ENCODE data around the gene TGFB2.

TGFB2 gene

DNA sequence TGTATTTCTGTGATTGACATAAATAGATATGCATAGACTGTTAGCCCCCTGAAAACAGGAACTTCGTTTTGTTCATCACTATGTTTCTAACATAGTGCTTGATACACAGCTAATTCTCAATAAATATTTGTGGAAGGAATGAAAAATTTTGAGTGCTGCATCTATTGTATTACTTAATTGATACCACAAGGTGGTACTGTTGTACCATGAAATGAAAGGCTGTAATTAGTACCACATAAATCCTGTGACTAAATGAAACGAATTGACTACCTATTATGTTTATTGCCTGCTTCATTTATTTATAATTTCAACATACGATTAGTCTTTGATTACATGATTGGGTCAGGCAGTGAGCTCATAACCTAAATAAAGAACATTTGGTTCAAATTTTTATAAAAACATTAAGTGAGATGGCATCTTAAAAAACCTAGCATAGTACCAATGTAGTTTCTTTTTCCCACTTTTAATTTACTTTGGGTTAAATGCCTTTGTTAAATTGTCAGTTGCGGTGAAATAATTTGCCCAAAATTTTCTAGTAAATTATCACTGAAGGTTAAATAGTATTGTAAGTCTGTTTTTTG, 15.0 kb upstream of the TGFB2 start:
- in situ Hi-C loops (cut with MboI; ENCODE audit: low sequenced_read_pairs): no loop called here

DNA sequence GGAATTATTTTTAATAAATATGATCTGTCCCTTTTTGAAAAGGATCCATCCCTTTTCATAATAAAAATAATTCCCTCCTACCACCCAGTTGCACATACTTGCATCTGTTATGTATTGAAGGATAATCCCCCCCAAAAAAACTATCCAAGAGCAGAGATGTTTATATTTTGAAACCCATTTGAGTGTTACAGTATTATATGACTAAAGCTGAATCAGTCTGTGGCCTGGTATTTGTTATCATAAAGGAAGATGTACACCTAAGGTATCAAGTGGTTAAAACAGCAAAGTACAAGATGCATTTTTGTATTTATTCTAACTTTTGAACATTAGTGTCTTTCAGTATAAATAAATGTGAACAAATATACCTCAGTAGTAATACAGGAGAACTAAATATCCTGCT, 12.7 kb upstream of the TGFB2 start:
- in situ Hi-C loops (cut with MboI; ENCODE audit: low sequenced_read_pairs): no loop called here

- in situ Hi-C loops (cut with MboI; ENCODE audit: low sequenced_read_pairs): no loop called here
Measured at GRCh38 chr1:218336328-218336727, 8.8 kb upstream of the TGFB2 start.

- in situ Hi-C loops (cut with MboI; ENCODE audit: low sequenced_read_pairs): no loop called here
Measured at GRCh38 chr1:218339267-218339831, 5.8 kb upstream of the TGFB2 start.

DNA sequence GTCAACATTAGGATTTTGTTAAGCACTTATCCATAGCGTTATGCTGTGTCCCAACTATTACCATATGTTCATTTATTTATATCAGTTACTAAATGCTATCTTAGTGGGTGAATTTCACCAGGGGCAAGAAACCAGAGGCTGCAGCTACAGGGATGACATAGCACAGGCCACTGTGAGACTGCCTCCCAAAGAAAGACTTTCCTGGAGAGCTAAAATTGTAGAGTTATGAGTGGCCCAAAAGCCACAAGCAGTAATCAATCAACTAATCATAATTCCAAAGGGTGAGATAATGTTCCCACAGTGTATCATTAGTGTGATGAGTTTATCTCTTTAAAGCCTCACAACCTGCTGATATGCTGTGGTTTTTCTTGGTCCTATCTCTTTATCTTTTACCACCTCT, 3.8 kb upstream of the TGFB2 start:
- in situ Hi-C loops (cut with MboI; ENCODE audit: low sequenced_read_pairs): no loop called here

- in situ Hi-C loops (cut with MboI; ENCODE audit: low sequenced_read_pairs): no loop called here
Measured at GRCh38 chr1:218342091-218342490, 3.0 kb upstream of the TGFB2 start.

DNA sequence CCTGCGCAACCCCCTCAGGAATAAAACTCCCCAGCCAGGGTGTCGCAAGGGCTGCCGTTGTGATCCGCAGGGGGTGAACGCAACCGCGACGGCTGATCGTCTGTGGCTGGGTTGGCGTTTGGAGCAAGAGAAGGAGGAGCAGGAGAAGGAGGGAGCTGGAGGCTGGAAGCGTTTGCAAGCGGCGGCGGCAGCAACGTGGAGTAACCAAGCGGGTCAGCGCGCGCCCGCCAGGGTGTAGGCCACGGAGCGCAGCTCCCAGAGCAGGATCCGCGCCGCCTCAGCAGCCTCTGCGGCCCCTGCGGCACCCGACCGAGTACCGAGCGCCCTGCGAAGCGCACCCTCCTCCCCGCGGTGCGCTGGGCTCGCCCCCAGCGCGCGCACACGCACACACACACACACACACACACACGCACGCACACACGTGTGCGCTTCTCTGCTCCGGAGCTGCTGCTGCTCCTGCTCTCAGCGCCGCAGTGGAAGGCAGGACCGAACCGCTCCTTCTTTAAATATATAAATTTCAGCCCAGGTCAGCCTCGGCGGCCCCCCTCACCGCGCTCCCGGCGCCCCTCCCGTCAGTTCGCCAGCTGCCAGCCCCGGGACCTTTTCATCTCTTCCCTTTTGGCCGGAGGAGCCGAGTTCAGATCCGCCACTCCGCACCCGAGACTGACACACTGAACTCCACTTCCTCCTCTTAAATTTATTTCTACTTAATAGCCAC, 696 bp downstream of the TGFB2 start:
- in situ Hi-C loops (cut with MboI; ENCODE audit: low sequenced_read_pairs): no loop called here

DNA sequence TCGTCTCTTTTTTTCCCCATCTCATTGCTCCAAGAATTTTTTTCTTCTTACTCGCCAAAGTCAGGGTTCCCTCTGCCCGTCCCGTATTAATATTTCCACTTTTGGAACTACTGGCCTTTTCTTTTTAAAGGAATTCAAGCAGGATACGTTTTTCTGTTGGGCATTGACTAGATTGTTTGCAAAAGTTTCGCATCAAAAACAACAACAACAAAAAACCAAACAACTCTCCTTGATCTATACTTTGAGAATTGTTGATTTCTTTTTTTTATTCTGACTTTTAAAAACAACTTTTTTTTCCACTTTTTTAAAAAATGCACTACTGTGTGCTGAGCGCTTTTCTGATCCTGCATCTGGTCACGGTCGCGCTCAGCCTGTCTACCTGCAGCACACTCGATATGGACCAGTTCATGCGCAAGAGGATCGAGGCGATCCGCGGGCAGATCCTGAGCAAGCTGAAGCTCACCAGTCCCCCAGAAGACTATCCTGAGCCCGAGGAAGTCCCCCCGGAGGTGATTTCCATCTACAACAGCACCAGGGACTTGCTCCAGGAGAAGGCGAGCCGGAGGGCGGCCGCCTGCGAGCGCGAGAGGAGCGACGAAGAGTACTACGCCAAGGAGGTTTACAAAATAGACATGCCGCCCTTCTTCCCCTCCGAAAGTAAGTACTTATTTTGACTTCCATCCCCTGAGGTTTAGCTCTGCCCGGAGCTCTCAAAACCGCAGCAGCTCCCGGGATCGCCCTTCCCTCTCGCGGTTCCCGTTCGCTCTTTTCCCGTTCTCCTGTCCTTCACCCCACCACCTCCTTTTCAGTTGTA, 1.5 kb downstream of the TGFB2 start:
- in situ Hi-C loops (cut with MboI; ENCODE audit: low sequenced_read_pairs): no loop called here

GRCh38 chr1:218347336-218347722, 2.2 kb downstream of the TGFB2 start:
- in situ Hi-C loops (cut with MboI; ENCODE audit: low sequenced_read_pairs): no loop called here

DNA sequence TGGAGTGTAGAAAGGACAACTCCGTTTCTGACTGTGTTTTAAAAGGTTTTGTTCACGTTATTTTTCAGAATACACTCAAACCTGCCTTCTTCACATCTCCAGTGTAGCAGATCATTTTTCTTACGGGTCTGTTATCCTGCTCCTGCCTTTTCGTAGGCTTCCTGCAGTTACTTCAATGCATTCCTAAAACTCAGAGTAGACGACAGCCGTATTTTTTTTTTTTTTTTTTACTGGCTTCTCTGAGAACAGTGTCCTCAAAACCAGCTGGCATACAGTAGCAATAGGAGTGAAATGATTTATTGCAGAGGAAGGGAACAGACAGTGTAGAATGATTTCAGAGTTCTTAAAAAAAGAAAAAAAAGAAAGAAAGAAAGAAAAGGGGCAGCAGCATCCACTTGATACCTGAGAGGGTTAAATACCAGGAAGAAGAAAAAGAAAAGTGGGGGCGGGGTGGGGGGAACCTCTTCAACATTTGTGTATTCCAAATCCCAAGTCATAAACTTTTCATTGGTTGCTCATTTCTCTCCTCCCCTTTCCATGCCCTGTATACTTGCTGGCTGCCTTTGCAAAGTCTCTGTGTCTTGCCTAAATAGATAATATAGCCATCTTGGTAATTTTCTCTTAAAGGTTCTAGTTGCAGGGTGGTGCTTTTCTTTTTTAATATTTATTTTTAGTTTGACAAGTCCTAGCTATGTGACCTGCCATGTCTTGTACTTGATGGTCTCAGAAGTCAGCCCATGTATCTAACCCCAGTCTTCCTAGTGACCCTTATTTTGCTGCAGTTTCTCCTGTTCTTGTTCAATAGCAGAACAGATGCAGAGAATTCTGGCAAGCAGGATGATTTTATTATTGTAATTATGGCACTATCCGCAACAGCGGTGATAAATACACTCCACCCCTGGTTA, 2.8 kb downstream of the TGFB2 start:
- in situ Hi-C loops (cut with MboI; ENCODE audit: low sequenced_read_pairs): no loop called here

DNA sequence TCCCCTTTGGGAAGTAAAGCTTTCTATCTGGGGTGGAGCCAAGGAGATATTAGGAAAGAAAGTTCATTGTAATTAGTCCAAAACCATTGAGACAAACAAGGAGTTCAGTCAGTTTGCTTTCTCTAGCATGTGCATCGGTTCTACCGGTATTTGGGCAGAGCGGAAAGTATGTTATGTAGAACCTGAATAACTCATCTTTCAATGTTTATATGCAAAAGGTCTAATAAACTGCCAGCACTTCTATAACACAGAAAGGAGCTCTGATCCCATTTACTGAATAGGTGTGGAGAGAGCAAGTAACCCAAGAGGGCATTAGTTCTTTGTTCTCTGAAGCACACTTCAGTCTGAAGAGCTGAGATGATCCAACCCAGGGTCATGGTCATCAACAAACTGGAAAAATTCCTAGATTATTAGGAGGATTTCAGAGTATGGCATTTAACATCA, 3.5 kb downstream of the TGFB2 start:
- in situ Hi-C loops (cut with MboI; ENCODE audit: low sequenced_read_pairs): no loop called here

DNA sequence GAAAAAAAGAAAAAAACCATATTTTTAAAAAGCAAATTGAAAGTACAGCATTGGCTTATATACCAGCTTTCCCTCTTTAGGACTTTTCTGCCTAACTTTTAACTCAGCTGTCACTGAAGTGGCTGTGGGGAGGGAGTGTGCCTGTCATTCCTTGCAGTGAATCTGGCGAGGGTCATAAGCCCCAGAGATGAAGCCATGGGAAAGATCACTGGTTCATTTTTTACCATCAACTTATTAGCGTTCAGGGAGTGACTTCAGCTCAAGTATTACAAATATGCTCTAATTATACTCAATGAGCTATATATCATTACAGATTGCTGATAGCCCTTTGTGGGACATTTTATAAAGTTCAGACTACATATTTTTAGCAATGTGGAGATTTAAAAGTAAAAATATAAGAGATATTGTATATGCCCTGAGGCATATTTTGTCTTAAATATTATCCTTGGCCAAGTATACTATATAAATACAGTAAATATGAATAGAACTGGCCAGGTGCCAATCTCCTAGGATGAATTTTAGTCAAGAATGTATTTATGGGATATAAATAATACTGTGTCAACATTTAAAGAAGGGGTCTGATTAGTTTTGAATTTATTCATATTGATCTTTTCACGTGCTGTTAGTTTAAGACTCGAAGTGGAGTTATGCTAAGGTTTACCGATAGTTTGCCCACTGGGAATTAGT, 4.4 kb downstream of the TGFB2 start:
- in situ Hi-C loops (cut with MboI; ENCODE audit: low sequenced_read_pairs): no loop called here

GRCh38 chr1:218350035-218350525, 4.9 kb downstream of the TGFB2 start:
- in situ Hi-C loops (cut with MboI; ENCODE audit: low sequenced_read_pairs): no loop called here

DNA sequence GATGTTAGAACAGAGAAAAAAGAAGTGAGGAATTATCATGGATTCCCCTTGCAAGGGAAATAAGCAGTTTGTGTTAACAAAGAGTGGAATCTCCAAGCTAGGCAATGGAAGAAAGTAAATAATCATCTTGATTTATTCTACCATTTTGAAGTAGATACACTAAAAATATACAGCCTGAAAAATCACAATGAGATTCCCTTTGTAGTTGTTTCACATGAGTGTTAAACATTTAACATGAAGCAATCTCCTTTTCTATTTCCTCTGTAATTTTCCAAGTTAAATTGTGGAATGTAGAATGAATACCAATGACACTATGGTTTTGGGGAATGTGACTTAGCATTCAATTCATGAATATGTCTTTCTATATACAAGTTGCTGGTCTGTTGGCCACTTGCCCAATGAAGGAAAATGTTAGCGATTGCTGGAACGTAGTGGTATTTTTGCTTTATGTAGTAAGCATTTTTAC, 5.7 kb downstream of the TGFB2 start:
- in situ Hi-C loops (cut with MboI; ENCODE audit: low sequenced_read_pairs): no loop called here

DNA sequence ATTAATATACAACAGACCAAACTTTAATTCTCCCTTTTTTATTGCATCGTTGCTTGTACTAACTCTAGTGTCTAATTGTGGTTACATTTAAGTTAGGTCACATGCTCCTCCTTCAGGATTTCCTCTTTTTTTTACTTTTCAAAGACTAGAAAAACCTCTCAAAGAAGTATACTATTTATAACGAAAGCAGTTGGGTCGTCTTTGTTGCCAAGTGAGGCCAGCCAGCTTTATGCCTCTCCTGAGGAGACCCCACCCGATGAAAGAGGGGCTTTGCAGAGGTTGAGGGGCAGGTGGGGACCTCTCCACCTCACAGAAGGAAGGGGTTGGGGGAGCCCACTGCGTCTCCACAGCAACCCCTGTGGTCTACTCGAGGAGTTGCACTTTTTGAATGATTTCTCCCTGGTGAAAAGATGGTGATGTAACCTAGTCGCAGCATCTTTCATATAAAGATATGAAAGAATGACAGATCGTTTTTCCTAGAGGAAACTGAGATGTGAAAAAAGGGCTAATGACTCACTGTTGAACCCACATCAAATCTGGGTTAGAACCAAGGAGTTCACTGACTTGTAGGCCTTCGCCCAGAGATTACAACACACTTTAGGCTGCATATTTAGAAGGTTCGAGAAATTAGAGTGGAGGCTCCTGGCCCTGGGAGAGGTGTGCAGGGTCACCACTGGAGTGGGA, 6.4 kb downstream of the TGFB2 start:
- in situ Hi-C loops (cut with MboI; ENCODE audit: low sequenced_read_pairs): no loop called here

DNA sequence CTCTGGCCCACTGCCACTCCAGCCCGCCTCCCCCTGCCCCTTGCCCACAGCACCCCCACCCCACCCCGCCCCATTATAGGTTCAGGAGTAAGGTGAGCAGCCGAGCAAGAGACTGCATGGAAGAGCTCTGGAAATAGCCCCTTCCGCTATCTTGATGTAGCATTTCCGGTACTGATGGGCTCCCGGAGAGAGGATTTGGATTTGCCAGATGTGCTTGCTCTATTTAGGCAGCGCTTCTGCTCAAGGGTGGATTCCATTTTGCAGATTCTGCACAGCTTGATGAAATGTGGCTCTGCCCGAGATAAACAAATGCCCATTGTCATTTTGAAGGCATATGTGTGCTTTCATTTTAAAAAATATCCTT, 6.9 kb downstream of the TGFB2 start:
- in situ Hi-C loops (cut with MboI; ENCODE audit: low sequenced_read_pairs): no loop called here

DNA sequence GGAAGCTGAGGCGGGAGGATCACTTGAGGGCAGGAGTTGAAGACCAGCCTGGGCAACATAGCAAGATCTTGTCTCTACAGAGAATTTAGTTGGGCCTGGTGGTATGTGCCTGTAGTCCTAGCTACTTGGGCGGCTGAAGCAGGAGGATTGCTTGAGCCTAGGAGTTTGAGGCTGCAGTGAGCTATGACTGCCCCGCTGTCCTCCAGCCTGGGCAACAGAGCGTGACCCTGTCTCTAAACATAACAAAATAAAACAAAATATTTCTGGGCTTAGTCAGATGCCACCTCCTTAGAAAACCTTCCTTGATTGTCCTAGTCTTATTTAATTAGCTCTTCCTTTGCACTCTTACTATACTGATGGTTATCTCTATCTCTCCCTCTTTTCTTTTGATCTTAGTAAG, 8.5 kb downstream of the TGFB2 start:
- in situ Hi-C loops (cut with MboI; ENCODE audit: low sequenced_read_pairs): no loop called here

DNA sequence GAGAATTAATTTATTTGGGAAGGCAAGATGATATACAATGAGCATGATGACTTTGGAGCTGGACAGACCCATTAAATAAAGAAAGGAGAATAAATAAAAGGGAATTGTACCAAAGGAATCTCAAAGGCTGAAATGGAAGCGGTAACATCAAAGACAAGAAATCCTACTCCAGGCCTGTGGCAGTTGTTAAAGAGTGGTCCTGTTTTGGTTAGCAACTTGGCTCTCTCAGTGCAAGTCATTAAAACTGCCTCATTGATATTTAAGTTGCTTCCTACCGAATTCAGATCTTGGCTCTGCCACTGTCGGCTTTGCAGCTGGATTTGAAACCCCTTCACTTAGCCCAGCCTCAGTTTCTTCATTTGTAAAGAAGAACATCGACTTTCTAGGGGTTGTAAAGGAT, 10.1 kb downstream of the TGFB2 start:
- in situ Hi-C loops (cut with MboI; ENCODE audit: low sequenced_read_pairs): no loop called here

DNA sequence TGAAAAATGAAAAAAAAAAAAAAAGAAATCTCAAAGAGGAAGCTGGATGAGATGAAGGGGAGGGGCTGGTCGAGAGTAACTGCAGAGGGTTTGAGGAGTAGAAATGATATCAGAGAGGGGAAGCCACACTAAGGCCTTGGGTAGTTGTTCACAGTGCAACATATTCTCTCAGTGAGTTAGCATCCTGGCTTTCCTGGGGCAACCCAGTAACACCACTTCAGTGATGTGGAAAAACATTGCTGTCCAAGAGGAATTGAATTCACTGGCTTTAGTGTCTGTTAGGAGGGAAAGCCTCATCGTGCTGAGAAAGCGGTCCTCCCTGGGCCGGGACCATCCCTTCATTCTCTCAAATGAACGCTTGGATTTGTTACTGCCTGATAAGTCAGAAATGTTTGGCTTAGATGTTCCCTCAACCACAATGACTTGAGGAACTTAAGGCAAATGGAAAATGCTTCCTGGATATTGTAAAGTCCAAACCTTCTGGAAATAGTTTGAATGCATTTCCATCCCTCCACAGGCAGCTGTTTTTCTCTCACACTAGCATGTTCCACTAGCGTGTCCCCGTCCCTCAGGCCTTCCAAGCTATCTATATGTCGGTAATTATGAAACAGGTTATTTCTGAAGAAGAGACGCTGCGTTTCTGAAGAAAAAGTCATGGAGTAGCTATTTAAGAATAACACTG, 12.2 kb downstream of the TGFB2 start:
- in situ Hi-C loops (cut with MboI; ENCODE audit: low sequenced_read_pairs): no loop called here
